HepG2 (cell line): ENCODE measurements around the gene RAC3. TPM values are rescaled to one million over a fixed set of nuclear protein-coding genes. Genes with fewer than 3 reads are reported as not detected.
A peak's percentile ranks its signal among the peaks of the same experiment; 100 is the strongest.

Experiments
- E2F5 ChIP-seq: sonication (generic); formaldehyde crosslinking; conservative IDR thresholded peaks from 2 replicates; pipeline ENCODE4 v1.4.0; 2020; ENCODE audit warnings: missing genetic modification reagents
- GPBP1L1 ChIP-seq: sonication (generic); formaldehyde crosslinking; IDR thresholded peaks from 2 replicates; pipeline ENCODE4 v1.5.0; 2020; ENCODE audit warnings: mild to moderate bottlenecking, missing genetic modification reagents
- HMGXB3 ChIP-seq: sonication (generic); formaldehyde crosslinking; IDR thresholded peaks from 2 replicates; pipeline ENCODE4 v1.4.0; 2020; ENCODE audit warnings: missing genetic modification reagents, borderline replicate concordance
- JUND ChIP-seq: sonication (generic); formaldehyde crosslinking; IDR thresholded peaks from 2 replicates; pipeline ENCODE4 v1.8.0; 2022; ENCODE audit warnings: mild to moderate bottlenecking, missing genetic modification reagents
- KLF15 ChIP-seq: sonication (generic); formaldehyde crosslinking; IDR thresholded peaks from 2 replicates; pipeline ENCODE4 v1.8.1; 2023; ENCODE audit warnings: borderline replicate concordance, mild to moderate bottlenecking, inconsistent platforms, missing genetic modification reagents, mixed read lengths
- PAX8 ChIP-seq: sonication (generic); formaldehyde crosslinking; IDR thresholded peaks from 2 replicates; pipeline ENCODE4 v1.8.0; 2022; ENCODE audit warnings: mild to moderate bottlenecking, missing genetic modification reagents, borderline replicate concordance
- THAP11 ChIP-seq: IDR thresholded peaks from 2 replicates; pipeline ENCODE4 v1.6.1; 2016; ENCODE audit warnings: missing biosample characterization, missing genetic modification reagents
- TOE1 ChIP-seq: sonication (generic); formaldehyde crosslinking; IDR thresholded peaks from 2 replicates; pipeline ENCODE4 v1.4.0; 2020; ENCODE audit warnings: mild to moderate bottlenecking, missing genetic modification reagents
- YY1 ChIP-seq: IDR thresholded peaks from 2 replicates; pipeline ENCODE4 v1.6.1; 2011; ENCODE audit warnings: low read length, low read depth, moderate library complexity, mild to moderate bottlenecking; ENCODE audit not compliant: insufficient read depth, insufficient replicate concordance
- ZBTB34 ChIP-seq: sonication (generic); formaldehyde crosslinking; IDR thresholded peaks from 2 replicates; pipeline ENCODE4 v1.8.0; 2022; ENCODE audit warnings: mild to moderate bottlenecking, missing genetic modification reagents
- ZKSCAN8 ChIP-seq: IDR thresholded peaks from 2 replicates; pipeline ENCODE4 v1.6.1; 2016; ENCODE audit warnings: borderline replicate concordance, missing genetic modification reagents, missing compliant biosample characterization
- ZNF431 ChIP-seq: sonication (generic); formaldehyde crosslinking; IDR thresholded peaks from 2 replicates; pipeline ENCODE4 v1.9.0; 2022; ENCODE audit warnings: missing genetic modification reagents, low read depth, mild to moderate bottlenecking, borderline replicate concordance
- ZNF713 ChIP-seq: sonication (generic); formaldehyde crosslinking; IDR thresholded peaks from 2 replicates; pipeline ENCODE4 v1.4.0; 2020; ENCODE audit warnings: mild to moderate bottlenecking, missing genetic modification reagents
- ZNF747 ChIP-seq: sonication (generic); formaldehyde crosslinking; IDR thresholded peaks from 2 replicates; pipeline ENCODE4 v1.8.1; 2023; ENCODE audit warnings: missing genetic modification reagents, mild to moderate bottlenecking, borderline replicate concordance
- polyA plus RNA-seq, 8 experiments: library from polyadenylated mRNA; depleted of rRNA in 3 of 8; stranded (reverse) in 7 of 8; unstranded in 1 of 8; fragments of >200 nt; fragmentation: Illumina TruSeq in 4 of 8; extraction: Trizol in 4 of 8; gene quantifications; 2 replicates each; pipeline versions ENCODE4 v1.2.1 to v1.2.3, GENCODE V29; 2011 to 2016; ENCODE audit warnings: low read depth in 4 of 8, missing spikeins in 1 of 8, mixed read lengths in 1 of 8; ENCODE audit not compliant: insufficient read depth in 1 of 8
- total RNA-seq, 5 experiments: library from RNA; depleted of rRNA; stranded (reverse); fragments of >200 nt; fragmentation: Illumina TruSeq; extraction: Trizol; gene quantifications; 2 replicates each; pipeline ENCODE4 v1.2.3, GENCODE V29; 2016; ENCODE audit warnings: low read depth in 1 of 5
- TF ChIP-seq, protein P1 (sequence below): IDR thresholded peaks from 2 replicates; pipeline ENCODE4 v1.6.1; 2012; ENCODE audit warnings: low read depth, low read length, improper control_type of control experiment
- TF ChIP-seq, protein P2 (sequence below): sonication (generic); formaldehyde crosslinking; IDR thresholded peaks from 2 replicates; pipeline ENCODE4 v1.5.0; 2020; ENCODE audit warnings: missing genetic modification reagents

The RAC3 gene
- total and polyA plus RNA-seq, 2 of the 13 experiments (the other 11 are each of a cell fraction or from before 2014, with no cell fraction given), result 10.5 to 21.3 TPM

DNA sequence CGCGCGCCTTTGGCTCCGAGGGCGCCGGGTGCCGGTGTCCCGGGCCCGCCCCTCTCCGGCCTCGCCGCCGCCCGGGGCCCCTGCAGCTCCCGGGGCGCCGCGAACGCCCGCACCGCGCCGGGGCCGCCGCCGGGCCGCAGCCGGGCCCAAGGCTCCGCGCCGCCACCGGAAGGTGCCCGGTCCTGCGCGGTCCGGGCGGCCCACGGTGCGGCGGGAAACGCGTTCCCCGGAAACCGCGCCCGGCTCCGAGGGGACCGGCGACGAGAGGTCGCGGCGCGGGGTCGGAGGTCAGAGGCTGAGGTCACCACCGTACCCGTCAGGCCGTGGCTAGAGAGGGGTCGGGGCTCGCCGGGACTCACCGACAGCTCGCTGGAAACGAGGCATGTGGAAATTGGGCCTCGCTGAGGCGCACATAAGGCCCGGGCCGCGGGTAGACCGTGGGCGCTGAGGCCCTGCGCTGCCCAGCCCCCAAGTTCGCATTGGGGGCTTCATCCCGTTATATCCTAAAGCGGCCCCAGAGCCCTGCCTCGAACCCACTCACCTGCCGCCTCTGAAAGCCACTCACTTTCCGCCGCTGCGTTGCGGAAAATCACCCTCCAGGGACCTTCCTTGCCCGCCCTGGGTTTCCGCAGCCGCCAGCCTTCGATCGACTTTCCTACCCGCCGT is 34.3 kb downstream of the RAC3 start, which contains the start of gene DUS1L (continued):
- TF ChIP-seq HMGXB3, result peak; percentile 86
- TF ChIP-seq JUND, result peak; percentile 85
- peak; percentile 90 for TF ChIP-seq ZNF747 (CRISPR knock-in tag)
- TF ChIP-seq ZKSCAN8, result peak; percentile 79; the same call in 1 of the 2 replicates
- TF ChIP-seq THAP11, result peak; percentile 95
- TF ChIP-seq ZNF431 (CRISPR knock-in tag), result no peak
- TF ChIP-seq, protein P1, sequence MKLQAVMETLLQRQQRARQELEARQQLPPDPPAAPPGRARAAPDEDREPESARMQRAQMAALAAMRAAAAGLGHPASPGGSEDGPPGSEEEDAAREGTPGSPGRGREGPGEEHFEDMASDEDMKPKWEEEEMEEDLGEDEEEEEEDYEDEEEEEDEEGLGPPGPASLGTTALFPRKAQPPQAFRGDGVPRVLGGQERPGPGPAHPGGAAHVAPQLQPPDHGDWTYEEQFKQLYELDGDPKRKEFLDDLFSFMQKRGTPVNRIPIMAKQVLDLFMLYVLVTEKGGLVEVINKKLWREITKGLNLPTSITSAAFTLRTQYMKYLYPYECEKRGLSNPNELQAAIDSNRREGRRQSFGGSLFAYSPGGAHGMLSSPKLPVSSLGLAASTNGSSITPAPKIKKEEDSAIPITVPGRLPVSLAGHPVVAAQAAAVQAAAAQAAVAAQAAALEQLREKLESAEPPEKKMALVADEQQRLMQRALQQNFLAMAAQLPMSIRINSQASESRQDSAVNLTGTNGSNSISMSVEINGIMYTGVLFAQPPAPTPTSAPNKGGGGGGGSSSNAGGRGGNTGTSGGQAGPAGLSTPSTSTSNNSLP, result no peak
- TF ChIP-seq E2F5 (CRISPR knock-in tag), result peak; percentile 86
- TF ChIP-seq GPBP1L1 (CRISPR knock-in tag), result no peak
- TF ChIP-seq ZNF713 (CRISPR knock-in tag), result no peak
- TF ChIP-seq KLF15 (CRISPR knock-in tag), result no peak
- peak; percentile 41; the same call in 1 of the 2 replicates for TF ChIP-seq TOE1 (CRISPR knock-in tag)
- TF ChIP-seq, protein P2, sequence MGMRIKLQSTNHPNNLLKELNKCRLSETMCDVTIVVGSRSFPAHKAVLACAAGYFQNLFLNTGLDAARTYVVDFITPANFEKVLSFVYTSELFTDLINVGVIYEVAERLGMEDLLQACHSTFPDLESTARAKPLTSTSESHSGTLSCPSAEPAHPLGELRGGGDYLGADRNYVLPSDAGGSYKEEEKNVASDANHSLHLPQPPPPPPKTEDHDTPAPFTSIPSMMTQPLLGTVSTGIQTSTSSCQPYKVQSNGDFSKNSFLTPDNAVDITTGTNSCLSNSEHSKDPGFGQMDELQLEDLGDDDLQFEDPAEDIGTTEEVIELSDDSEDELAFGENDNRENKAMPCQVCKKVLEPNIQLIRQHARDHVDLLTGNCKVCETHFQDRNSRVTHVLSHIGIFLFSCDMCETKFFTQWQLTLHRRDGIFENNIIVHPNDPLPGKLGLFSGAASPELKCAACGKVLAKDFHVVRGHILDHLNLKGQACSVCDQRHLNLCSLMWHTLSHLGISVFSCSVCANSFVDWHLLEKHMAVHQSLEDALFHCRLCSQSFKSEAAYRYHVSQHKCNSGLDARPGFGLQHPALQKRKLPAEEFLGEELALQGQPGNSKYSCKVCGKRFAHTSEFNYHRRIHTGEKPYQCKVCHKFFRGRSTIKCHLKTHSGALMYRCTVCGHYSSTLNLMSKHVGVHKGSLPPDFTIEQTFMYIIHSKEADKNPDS (CRISPR knock-in tag), result peak; percentile 56; the same call in 1 of the 2 replicates
- peak; percentile 70; the same call in 1 of the 2 replicates for TF ChIP-seq ZBTB34 (CRISPR knock-in tag)
- peak; percentile 89 for TF ChIP-seq YY1
- TF ChIP-seq PAX8, result no peak
